Measurements from ENCODE around the gene IL18BP.

IL18BP gene

DNA sequence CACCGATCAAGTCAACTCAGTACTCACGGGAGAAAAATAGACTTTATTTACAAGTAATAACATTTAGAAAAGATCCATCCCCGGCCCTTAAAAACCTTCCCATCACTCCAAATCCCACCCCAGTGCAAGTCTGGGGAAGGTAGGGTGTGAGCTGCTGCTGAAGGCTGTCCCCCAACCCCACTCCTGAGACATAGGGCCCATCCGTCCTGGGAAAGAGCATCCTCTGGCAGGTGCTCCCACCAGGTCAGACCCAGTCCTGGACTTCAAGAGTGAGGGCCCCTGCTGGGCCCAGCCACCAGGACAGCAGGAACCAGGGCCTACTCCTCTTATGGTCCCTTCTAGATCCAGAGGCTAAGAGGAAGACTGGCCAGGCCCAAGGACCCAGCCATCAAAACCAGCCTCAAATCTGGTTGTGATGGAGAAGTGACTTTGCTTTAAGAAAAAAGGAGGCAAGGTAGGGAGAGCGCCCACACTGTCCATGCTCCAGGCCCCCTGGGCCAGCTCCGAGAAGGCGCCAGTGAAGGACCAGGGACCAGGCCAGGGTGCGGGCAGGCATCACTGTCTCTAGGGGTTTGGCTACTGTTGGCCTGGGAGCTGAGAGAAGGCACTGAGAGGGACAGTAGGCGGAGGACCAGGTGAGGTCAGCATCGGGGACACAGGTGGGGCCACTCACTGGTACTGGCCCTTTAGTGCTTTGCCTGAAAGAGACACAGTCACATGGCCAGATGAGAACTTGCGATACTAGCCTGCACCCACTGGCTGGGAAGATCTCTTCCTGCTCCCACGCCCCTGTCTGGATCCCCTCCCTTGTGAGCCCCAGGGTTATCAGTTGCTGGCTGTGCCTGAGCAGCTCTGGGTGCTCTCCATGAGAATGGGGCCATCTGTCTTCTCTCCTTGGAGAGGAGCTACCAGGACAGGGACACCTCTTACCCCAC lies 4.4 kb downstream of the IL18BP start:
- H3K9ac ChIP-seq (ENCODE audit: low read depth in 1 of 2, low read length in 2 of 2), result no peak overlapping the region
- H3K4me1 ChIP-seq (ENCODE audit: control insufficient read depth in 2 of 2, insufficient read depth in 2 of 2, low read length in 2 of 2), result peaks cover 7 to 11% of the 10 kb centered on the region in 2 donors

GRCh38 chr11:72003776-72004171 lies 5.1 kb downstream of the IL18BP start:
- no peak overlapping the region for H3K4me3 ChIP-seq (ENCODE audit: low read length in 2 of 2)
- peaks cover 7 to 11% of the 10 kb centered on the region in 2 donors for H3K4me1 ChIP-seq (ENCODE audit: control insufficient read depth in 2 of 2, insufficient read depth in 2 of 2, low read length in 2 of 2)
- H3K27ac ChIP-seq (ENCODE audit: low read depth in 2 of 2, low read length in 2 of 2), result no peak overlapping the region
- peaks cover 71 to 73% of the 10 kb centered on the region in 2 donors for H3K36me3 ChIP-seq (ENCODE audit: control insufficient read depth in 2 of 2, insufficient read depth in 2 of 2, low read length in 2 of 2)
- H3K9ac ChIP-seq (ENCODE audit: low read depth in 1 of 2, low read length in 2 of 2), result no peak overlapping the region
- no peaks in the 10 kb centered on the region for H3K9me3 ChIP-seq (ENCODE audit: control insufficient read depth in 2 of 2, low read length in 2 of 2)
- H3K27me3 ChIP-seq (ENCODE audit: control insufficient read depth in 2 of 2, insufficient read depth in 2 of 2, low read length in 2 of 2), result no peaks in the 10 kb centered on the region

More for the DNA sequence above, 4.4 kb downstream of the IL18BP start:
- Histone ChIP-seq H3K4me3 (ENCODE audit: low read length in 2 of 2) (no peak overlapping the region), H3K27ac (ENCODE audit: low read depth in 2 of 2, low read length in 2 of 2) (no peak overlapping the region), H3K36me3 (ENCODE audit: control insufficient read depth in 2 of 2, insufficient read depth in 2 of 2, low read length in 2 of 2) (peaks cover 64 to 66% of the 10 kb centered on the region in 2 donors), H3K27me3 (ENCODE audit: control insufficient read depth in 2 of 2, insufficient read depth in 2 of 2, low read length in 2 of 2) (no peaks in the 10 kb centered on the region), H3K9me3 (ENCODE audit: control insufficient read depth in 2 of 2, low read length in 2 of 2) (no peaks in the 10 kb centered on the region)

- Histone ChIP-seq H3K27ac (ENCODE audit: low read depth in 2 of 2, low read length in 2 of 2) (no peak overlapping the region), H3K36me3 (ENCODE audit: control insufficient read depth in 2 of 2, insufficient read depth in 2 of 2, low read length in 2 of 2) (peaks cover 80 to 81% of the 10 kb centered on the region in 2 donors), H3K9me3 (ENCODE audit: control insufficient read depth in 2 of 2, low read length in 2 of 2) (no peaks in the 10 kb centered on the region), H3K27me3 (ENCODE audit: control insufficient read depth in 2 of 2, insufficient read depth in 2 of 2, low read length in 2 of 2) (no peaks in the 10 kb centered on the region), H3K4me1 (ENCODE audit: control insufficient read depth in 2 of 2, insufficient read depth in 2 of 2, low read length in 2 of 2) (peaks cover 4 to 7% of the 10 kb centered on the region in 2 donors), H3K4me3 (ENCODE audit: low read length in 2 of 2) (no peak overlapping the region), H3K9ac (ENCODE audit: low read depth in 1 of 2, low read length in 2 of 2) (no peak overlapping the region)
These were observed 6.0 kb downstream of the IL18BP start for GRCh38 chr11:72004515-72005346.

- no peaks in the 10 kb centered on the region for H3K4me1 ChIP-seq (ENCODE audit: control insufficient read depth in 2 of 2, insufficient read depth in 2 of 2, low read length in 2 of 2)
- no peaks in the 10 kb centered on the region for H3K9me3 ChIP-seq (ENCODE audit: control insufficient read depth in 2 of 2, low read length in 2 of 2)
- H3K27ac ChIP-seq (ENCODE audit: low read depth in 2 of 2, low read length in 2 of 2), result no peak overlapping the region
- no peak overlapping the region for H3K9ac ChIP-seq (ENCODE audit: low read depth in 1 of 2, low read length in 2 of 2)
- peaks cover 87 to 89% of the 10 kb centered on the region in 2 donors for H3K36me3 ChIP-seq (ENCODE audit: control insufficient read depth in 2 of 2, insufficient read depth in 2 of 2, low read length in 2 of 2)
- no peaks in the 10 kb centered on the region for H3K27me3 ChIP-seq (ENCODE audit: control insufficient read depth in 2 of 2, insufficient read depth in 2 of 2, low read length in 2 of 2)
- no peak overlapping the region for H3K4me3 ChIP-seq (ENCODE audit: low read length in 2 of 2)
These were observed 6.9 kb downstream of the IL18BP start for GRCh38 chr11:72005347-72006260.

- no peaks in the 10 kb centered on the region for H3K9me3 ChIP-seq (ENCODE audit: control insufficient read depth in 2 of 2, low read length in 2 of 2)
- H3K4me3 ChIP-seq (ENCODE audit: low read length in 2 of 2), result no peak overlapping the region
- no peak overlapping the region for H3K27ac ChIP-seq (ENCODE audit: low read depth in 2 of 2, low read length in 2 of 2)
- H3K27me3 ChIP-seq (ENCODE audit: control insufficient read depth in 2 of 2, insufficient read depth in 2 of 2, low read length in 2 of 2), result no peaks in the 10 kb centered on the region
- H3K9ac ChIP-seq (ENCODE audit: low read depth in 1 of 2, low read length in 2 of 2), result no peak overlapping the region
- H3K36me3 ChIP-seq (ENCODE audit: control insufficient read depth in 2 of 2, insufficient read depth in 2 of 2, low read length in 2 of 2), result peaks cover 96% of the 10 kb centered on the region in 2 donors
- H3K4me1 ChIP-seq (ENCODE audit: control insufficient read depth in 2 of 2, insufficient read depth in 2 of 2, low read length in 2 of 2), result no peaks in the 10 kb centered on the region
These were observed 7.8 kb downstream of the IL18BP start for GRCh38 chr11:72006309-72007088.

- Histone ChIP-seq H3K9me3 (ENCODE audit: control insufficient read depth in 2 of 2, low read length in 2 of 2) (no peaks in the 10 kb centered on the region), H3K4me1 (ENCODE audit: control insufficient read depth in 2 of 2, insufficient read depth in 2 of 2, low read length in 2 of 2) (no peaks in the 10 kb centered on the region), H3K27ac (ENCODE audit: low read depth in 2 of 2, low read length in 2 of 2) (no peak overlapping the region), H3K9ac (ENCODE audit: low read depth in 1 of 2, low read length in 2 of 2) (no peak overlapping the region), H3K27me3 (ENCODE audit: control insufficient read depth in 2 of 2, insufficient read depth in 2 of 2, low read length in 2 of 2) (no peaks in the 10 kb centered on the region), H3K4me3 (ENCODE audit: low read length in 2 of 2) (no peak overlapping the region), H3K36me3 (ENCODE audit: control insufficient read depth in 2 of 2, insufficient read depth in 2 of 2, low read length in 2 of 2) (peaks cover 95 to 96% of the 10 kb centered on the region in 2 donors)
These were observed 8.4 kb downstream of the IL18BP start for GRCh38 chr11:72007089-72007476.

DNA sequence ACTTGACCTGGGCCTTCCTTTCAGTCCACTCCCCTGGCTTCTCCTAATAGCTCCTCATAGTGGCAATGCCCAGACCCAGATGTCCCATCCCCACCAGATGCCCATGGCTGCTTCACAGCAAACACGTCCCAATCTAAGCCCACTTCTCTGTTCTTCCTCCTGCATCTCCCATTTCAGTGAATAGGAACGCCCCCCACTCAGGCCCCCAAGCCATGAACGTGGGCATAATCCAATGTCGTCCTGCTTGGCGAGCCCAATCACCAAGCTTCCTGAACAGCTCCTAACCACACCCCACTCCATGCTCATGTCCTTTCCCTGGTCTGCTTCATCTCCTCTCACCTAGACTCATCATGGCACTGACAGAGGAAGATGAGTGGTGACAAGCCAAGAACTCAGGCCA lies 8.9 kb downstream of the IL18BP start:
- Histone ChIP-seq H3K27me3 (ENCODE audit: control insufficient read depth in 2 of 2, insufficient read depth in 2 of 2, low read length in 2 of 2) (no peaks in the 10 kb centered on the region), H3K36me3 (ENCODE audit: control insufficient read depth in 2 of 2, insufficient read depth in 2 of 2, low read length in 2 of 2) (peaks cover 95 to 96% of the 10 kb centered on the region in 2 donors), H3K4me3 (ENCODE audit: low read length in 2 of 2) (no peak overlapping the region), H3K9me3 (ENCODE audit: control insufficient read depth in 2 of 2, low read length in 2 of 2) (no peaks in the 10 kb centered on the region), H3K27ac (ENCODE audit: low read depth in 2 of 2, low read length in 2 of 2) (no peak overlapping the region), H3K9ac (ENCODE audit: low read depth in 1 of 2, low read length in 2 of 2) (no peak overlapping the region), H3K4me1 (ENCODE audit: control insufficient read depth in 2 of 2, insufficient read depth in 2 of 2, low read length in 2 of 2) (no peaks in the 10 kb centered on the region)

DNA sequence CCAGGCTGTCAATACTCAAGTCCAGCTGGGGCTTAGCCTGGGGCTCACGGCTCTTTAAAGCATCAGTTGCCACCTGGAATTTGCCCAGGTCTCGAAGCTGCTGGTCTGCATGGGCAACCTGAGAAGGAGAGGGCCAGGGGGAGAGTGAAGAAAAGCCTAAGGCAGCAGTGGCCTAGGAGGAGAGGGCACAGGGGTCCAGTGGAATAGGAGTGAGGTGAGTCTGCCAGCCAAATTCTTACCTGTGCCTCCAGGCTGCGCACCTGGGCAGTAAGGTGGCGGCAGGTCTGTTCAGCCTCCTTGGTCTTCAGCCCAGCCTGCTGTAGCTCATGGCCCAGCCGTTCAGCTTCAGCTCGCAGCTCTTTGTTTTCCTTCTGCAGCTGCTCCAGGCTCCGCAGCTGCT lies 10.0 kb downstream of the IL18BP start:
- Histone ChIP-seq H3K9ac (ENCODE audit: low read depth in 1 of 2, low read length in 2 of 2) (no peak overlapping the region), H3K9me3 (ENCODE audit: control insufficient read depth in 2 of 2, low read length in 2 of 2) (no peaks in the 10 kb centered on the region), H3K27ac (ENCODE audit: low read depth in 2 of 2, low read length in 2 of 2) (no peak overlapping the region), H3K36me3 (ENCODE audit: control insufficient read depth in 2 of 2, insufficient read depth in 2 of 2, low read length in 2 of 2) (peaks cover 95 to 96% of the 10 kb centered on the region in 2 donors), H3K4me1 (ENCODE audit: control insufficient read depth in 2 of 2, insufficient read depth in 2 of 2, low read length in 2 of 2) (no peaks in the 10 kb centered on the region), H3K4me3 (ENCODE audit: low read length in 2 of 2) (no peak overlapping the region), H3K27me3 (ENCODE audit: control insufficient read depth in 2 of 2, insufficient read depth in 2 of 2, low read length in 2 of 2) (no peaks in the 10 kb centered on the region)

- Histone ChIP-seq H3K9me3 (ENCODE audit: control insufficient read depth in 2 of 2, low read length in 2 of 2) (no peaks in the 10 kb centered on the region), H3K27ac (ENCODE audit: low read depth in 2 of 2, low read length in 2 of 2) (no peak overlapping the region), H3K4me3 (ENCODE audit: low read length in 2 of 2) (no peak overlapping the region), H3K4me1 (ENCODE audit: control insufficient read depth in 2 of 2, insufficient read depth in 2 of 2, low read length in 2 of 2) (no peaks in the 10 kb centered on the region), H3K27me3 (ENCODE audit: control insufficient read depth in 2 of 2, insufficient read depth in 2 of 2, low read length in 2 of 2) (no peaks in the 10 kb centered on the region), H3K36me3 (ENCODE audit: control insufficient read depth in 2 of 2, insufficient read depth in 2 of 2, low read length in 2 of 2) (peaks cover 95 to 96% of the 10 kb centered on the region in 2 donors), H3K9ac (ENCODE audit: low read depth in 1 of 2, low read length in 2 of 2) (no peak overlapping the region)
These were observed 10.4 kb downstream of the IL18BP start for GRCh38 chr11:72009156-72009555.

All from mucosa of rectum (tissue), 2 donors.